ENCODE data around the gene TNPO3. TPM values are rescaled to one million over a fixed set of nuclear protein-coding genes. Genes with fewer than 3 reads are reported as not detected.

Gene TNPO3
- total RNA-seq, 2 experiments from 2014 or later = 17.1 to 18.7 TPM

DNA sequence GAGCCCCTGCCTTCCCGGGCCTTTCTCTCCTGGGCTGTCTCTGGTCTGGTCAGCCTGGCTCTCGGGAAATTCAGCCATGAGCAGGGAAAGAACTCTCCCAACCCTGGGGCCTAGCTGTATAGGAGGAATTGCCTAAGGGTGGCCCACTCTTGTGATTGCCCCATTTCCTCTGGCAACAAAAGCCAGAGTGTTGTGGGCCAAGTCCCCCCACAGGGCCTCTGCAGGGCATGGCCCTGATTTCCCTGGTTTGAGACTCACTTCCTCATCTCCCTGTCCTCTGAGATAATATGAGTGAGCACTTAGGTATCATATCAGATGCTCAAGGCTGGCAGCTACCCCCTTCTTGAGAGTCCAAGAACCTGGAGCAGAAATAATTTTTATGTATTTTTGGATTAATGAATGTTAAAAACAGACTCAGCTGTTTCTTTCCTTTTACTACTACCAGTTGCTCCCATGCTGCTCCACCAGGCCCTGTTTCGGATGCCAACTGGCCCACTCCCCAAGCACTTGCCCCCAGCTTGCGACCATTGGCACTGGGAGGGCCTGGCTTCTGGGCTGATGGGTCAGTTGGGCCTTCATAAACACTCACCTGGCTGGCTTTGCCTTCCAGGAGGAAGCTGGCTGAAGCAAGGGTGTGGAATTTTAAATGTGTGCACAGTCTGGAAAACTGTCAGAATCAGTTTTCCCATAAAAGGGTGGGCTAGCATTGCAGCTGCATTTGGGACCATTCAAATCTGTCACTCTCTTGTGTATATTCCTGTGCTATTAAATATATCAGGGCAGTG is 105.7 kb downstream of the TNPO3 start:
- no peak for DNase-seq
- no peak overlapping the region for H3K4me3 ChIP-seq (ENCODE audit: low read length)
- POLR2A ChIA-PET = no interaction called here
- ATAC-seq (ENCODE audit: poor library complexity) = no peak
- intact Hi-C loops (cut with DNase I, micrococcal nuclease) = no loop called here
- H3K9me3 ChIP-seq (ENCODE audit: control insufficient read depth in 1 of 2, insufficient read depth in 1 of 2, low read length in 2 of 2) = no peaks in the 10 kb centered on the region
- no peak overlapping the region for H3K27ac ChIP-seq (ENCODE audit: low read depth in 1 of 2, low read length in 2 of 2)
- Mint-ChIP-seq H3K4me3 (no peak overlapping the region), H3K27ac (no peak overlapping the region), H3K27me3 (no peaks in the 10 kb centered on the region), H3K9me3 (no peaks in the 10 kb centered on the region), H3K4me1 (ENCODE audit: low read depth) (no peaks in the 10 kb centered on the region), H3K36me3 (ENCODE audit: low read depth) (peaks cover 35% of the 10 kb centered on the region)
- H3K36me3 ChIP-seq (ENCODE audit: insufficient read depth, low read length) = peaks cover 40% of the 10 kb centered on the region
- H3K4me1 ChIP-seq (ENCODE audit: insufficient read depth, low read length) = no peaks in the 10 kb centered on the region
- H3K27me3 ChIP-seq (ENCODE audit: control insufficient read depth in 1 of 2, insufficient read depth in 2 of 2, low read length in 2 of 2) = no peaks in the 10 kb centered on the region
- TF ChIP-seq, protein P1, sequence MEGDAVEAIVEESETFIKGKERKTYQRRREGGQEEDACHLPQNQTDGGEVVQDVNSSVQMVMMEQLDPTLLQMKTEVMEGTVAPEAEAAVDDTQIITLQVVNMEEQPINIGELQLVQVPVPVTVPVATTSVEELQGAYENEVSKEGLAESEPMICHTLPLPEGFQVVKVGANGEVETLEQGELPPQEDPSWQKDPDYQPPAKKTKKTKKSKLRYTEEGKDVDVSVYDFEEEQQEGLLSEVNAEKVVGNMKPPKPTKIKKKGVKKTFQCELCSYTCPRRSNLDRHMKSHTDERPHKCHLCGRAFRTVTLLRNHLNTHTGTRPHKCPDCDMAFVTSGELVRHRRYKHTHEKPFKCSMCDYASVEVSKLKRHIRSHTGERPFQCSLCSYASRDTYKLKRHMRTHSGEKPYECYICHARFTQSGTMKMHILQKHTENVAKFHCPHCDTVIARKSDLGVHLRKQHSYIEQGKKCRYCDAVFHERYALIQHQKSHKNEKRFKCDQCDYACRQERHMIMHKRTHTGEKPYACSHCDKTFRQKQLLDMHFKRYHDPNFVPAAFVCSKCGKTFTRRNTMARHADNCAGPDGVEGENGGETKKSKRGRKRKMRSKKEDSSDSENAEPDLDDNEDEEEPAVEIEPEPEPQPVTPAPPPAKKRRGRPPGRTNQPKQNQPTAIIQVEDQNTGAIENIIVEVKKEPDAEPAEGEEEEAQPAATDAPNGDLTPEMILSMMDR (IDR thresholded peaks at IDR 0.05) = no peak
- CTCF ChIA-PET = no interaction called here

DNA sequence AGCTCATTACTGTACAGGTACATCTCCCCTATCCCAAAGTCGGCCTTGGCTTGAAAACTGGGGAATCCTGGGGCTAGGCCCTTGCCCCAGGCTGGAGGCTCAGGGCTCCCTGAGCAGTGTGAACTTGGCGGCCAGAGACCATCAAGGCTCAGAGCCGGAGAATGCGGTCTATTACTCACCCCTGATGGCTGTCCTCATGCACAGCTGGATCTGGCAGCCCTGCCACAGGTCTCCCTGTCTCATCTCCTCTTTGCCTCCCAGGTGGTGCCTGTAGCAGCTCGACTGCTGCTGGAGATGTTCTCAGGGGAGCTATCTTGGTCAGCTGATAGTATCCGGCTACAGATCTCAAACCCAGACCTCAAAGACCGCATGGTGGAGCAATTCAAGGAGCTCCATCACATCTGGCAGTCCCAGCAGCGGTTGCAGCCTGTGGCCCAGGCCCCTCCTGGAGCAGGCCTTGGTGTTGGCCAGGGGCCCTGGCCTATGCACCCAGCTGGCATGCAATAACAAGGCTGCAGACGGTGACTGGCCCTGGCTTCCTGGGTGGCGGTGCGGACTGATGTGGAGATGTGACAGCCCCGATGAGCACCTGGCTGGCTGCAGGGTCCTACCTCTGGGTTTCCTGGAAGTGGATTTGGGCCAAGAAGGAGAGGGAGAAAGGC is 106.5 kb downstream of the TNPO3 start:
- POLR2A ChIA-PET = no interaction called here
- DNase-seq (no peak), ATAC-seq (ENCODE audit: poor library complexity) (no peak)
- Histone ChIP-seq H3K27ac (ENCODE audit: low read depth in 1 of 2, low read length in 2 of 2) (no peak overlapping the region), H3K4me3 (ENCODE audit: low read length) (no peak overlapping the region), H3K4me1 (ENCODE audit: insufficient read depth, low read length) (no peaks in the 10 kb centered on the region), H3K36me3 (ENCODE audit: insufficient read depth, low read length) (peaks cover 33% of the 10 kb centered on the region), H3K27me3 (ENCODE audit: control insufficient read depth in 1 of 2, insufficient read depth in 2 of 2, low read length in 2 of 2) (no peaks in the 10 kb centered on the region), H3K9me3 (ENCODE audit: control insufficient read depth in 1 of 2, insufficient read depth in 1 of 2, low read length in 2 of 2) (no peaks in the 10 kb centered on the region)
- TF ChIP-seq, protein P1 (IDR thresholded peaks at IDR 0.05) = no peak
- H3K4me1 Mint-ChIP-seq (ENCODE audit: low read depth) = no peaks in the 10 kb centered on the region
- H3K4me3 Mint-ChIP-seq = no peak overlapping the region
- no peaks in the 10 kb centered on the region for H3K27me3 Mint-ChIP-seq
- H3K9me3 Mint-ChIP-seq = no peaks in the 10 kb centered on the region
- intact Hi-C loops (cut with DNase I, micrococcal nuclease) = no loop called here
- H3K36me3 Mint-ChIP-seq (ENCODE audit: low read depth) = peaks cover 28% of the 10 kb centered on the region
- no peak overlapping the region for H3K27ac Mint-ChIP-seq
- CTCF ChIA-PET = no interaction called here

DNA sequence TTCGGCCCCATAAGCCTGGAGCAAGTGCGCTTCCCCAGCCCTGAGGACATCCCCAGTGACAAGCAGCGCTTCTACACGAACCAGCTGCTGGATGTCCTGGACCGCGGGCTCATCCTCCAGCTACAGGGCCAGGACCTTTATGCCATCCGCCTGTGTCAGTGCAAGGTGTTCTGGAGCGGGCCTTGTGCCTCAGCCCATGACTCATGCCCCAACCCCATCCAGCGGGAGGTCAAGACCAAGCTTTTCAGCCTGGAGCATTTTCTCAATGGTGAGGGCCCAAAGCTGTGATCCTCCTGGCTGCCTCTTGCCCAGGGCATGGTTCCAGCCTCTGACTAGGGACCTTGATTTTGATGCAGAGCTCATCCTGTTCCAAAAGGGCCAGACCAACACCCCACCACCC is 107.1 kb downstream of the TNPO3 start:
- Histone ChIP-seq H3K4me3 (ENCODE audit: low read length) (no peak overlapping the region), H3K4me1 (ENCODE audit: insufficient read depth, low read length) (no peaks in the 10 kb centered on the region), H3K36me3 (ENCODE audit: insufficient read depth, low read length) (peaks cover 28% of the 10 kb centered on the region), H3K9me3 (ENCODE audit: control insufficient read depth in 1 of 2, insufficient read depth in 1 of 2, low read length in 2 of 2) (no peaks in the 10 kb centered on the region), H3K27me3 (ENCODE audit: control insufficient read depth in 1 of 2, insufficient read depth in 2 of 2, low read length in 2 of 2) (no peaks in the 10 kb centered on the region), H3K27ac (ENCODE audit: low read depth in 1 of 2, low read length in 2 of 2) (no peak overlapping the region)
- H3K27me3 Mint-ChIP-seq = no peaks in the 10 kb centered on the region
- no peaks in the 10 kb centered on the region for H3K4me1 Mint-ChIP-seq (ENCODE audit: low read depth)
- H3K4me3 Mint-ChIP-seq = no peak overlapping the region
- peaks cover 22% of the 10 kb centered on the region for H3K36me3 Mint-ChIP-seq (ENCODE audit: low read depth)
- TF ChIP-seq, protein P1 (IDR thresholded peaks at IDR 0.05) = no peak
- no peaks in the 10 kb centered on the region for H3K9me3 Mint-ChIP-seq
- DNase-seq (no peak), ATAC-seq (ENCODE audit: poor library complexity) (no peak)
- intact Hi-C loops (cut with DNase I, micrococcal nuclease) = no loop called here
- H3K27ac Mint-ChIP-seq = no peak overlapping the region
- ChIA-PET POLR2A (no interaction called here), CTCF (no interaction called here)

Data from CD4-positive, alpha-beta T cell (primary cell).